DOHH2 (cell line): ENCODE results near the gene AMH.

Experiments
- EZH2phosphoT487 ChIP-seq: fragments of 200-600 bp; sonication (generic); IDR thresholded peaks from 2 replicates; pipeline ENCODE4 v1.6.1; 2017; ENCODE audit warnings: borderline replicate concordance, mild to moderate bottlenecking, antibody characterized with exemption, low read length, moderate library complexity, mixed read lengths
- TF ChIP-seq, protein P1 (sequence below): fragments of 200-600 bp; sonication (generic); IDR thresholded peaks from one replicate; pipeline ENCODE4 v1.5.1; 2014; ENCODE audit warnings: antibody characterized with exemption, mild to moderate bottlenecking, low read depth, low read length; ENCODE audit not compliant: poor library complexity, severe bottlenecking

GRCh38 chr19:2199861-2200623 is 49.1 kb upstream of the AMH start:
- TF ChIP-seq, protein P1, sequence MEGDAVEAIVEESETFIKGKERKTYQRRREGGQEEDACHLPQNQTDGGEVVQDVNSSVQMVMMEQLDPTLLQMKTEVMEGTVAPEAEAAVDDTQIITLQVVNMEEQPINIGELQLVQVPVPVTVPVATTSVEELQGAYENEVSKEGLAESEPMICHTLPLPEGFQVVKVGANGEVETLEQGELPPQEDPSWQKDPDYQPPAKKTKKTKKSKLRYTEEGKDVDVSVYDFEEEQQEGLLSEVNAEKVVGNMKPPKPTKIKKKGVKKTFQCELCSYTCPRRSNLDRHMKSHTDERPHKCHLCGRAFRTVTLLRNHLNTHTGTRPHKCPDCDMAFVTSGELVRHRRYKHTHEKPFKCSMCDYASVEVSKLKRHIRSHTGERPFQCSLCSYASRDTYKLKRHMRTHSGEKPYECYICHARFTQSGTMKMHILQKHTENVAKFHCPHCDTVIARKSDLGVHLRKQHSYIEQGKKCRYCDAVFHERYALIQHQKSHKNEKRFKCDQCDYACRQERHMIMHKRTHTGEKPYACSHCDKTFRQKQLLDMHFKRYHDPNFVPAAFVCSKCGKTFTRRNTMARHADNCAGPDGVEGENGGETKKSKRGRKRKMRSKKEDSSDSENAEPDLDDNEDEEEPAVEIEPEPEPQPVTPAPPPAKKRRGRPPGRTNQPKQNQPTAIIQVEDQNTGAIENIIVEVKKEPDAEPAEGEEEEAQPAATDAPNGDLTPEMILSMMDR, result no peak
- no peak for TF ChIP-seq EZH2phosphoT487
